K562 (cell line): ENCODE data around the gene KLHL22. TPM values are rescaled to one million over a fixed set of nuclear protein-coding genes. Genes with fewer than 3 reads are reported as not detected.

ENCODE experiments used
- RBM25 ChIP-seq: fragments of 200-400 bp; formaldehyde crosslinking; IDR thresholded peaks from 2 replicates; pipeline ENCODE4 v1.6.1; 2018; ENCODE audit warnings: low read length, low read depth, moderate library complexity; ENCODE audit not compliant: severe bottlenecking
- REST ChIP-seq, 2 experiments: fragments of 450-650 bp; formaldehyde crosslinking in 1 of 2; IDR thresholded peaks; 2 replicates each; pipeline versions ENCODE4 v1.4.0 to v1.6.1; 2014 to 2020; ENCODE audit warnings: mild to moderate bottlenecking in 2 of 2, borderline replicate concordance in 1 of 2, low read depth in 1 of 2
- SMARCE1 ChIP-seq: fragments of 450-650 bp; IDR thresholded peaks from 2 replicates; pipeline ENCODE4 v1.7.1; 2016; ENCODE audit warnings: mild to moderate bottlenecking
- SPI1 ChIP-seq: IDR thresholded peaks from 2 replicates; pipeline ENCODE4 v1.6.1; 2011; ENCODE audit warnings: low read depth, low read length, control low read depth, borderline replicate concordance
- TCFL5 ChIP-seq: fragments of 250-450 bp; sonication (Bioruptor Pico); conservative IDR thresholded peaks from 2 replicates; pipeline ENCODE4 v1.6.1; 2021; ENCODE audit warnings: mild to moderate bottlenecking, moderate library complexity, matching md5 sums
- THAP12 ChIP-seq: fragments of 250-450 bp; sonication (Bioruptor Pico); IDR thresholded peaks from 2 replicates; pipeline ENCODE4 v1.9.0; 2021; ENCODE audit warnings: mild to moderate bottlenecking, inconsistent platforms
- YY1 ChIP-seq, 3 experiments: IDR thresholded peaks; 2 replicates each; pipeline ENCODE4 v1.6.1; 2011; ENCODE audit warnings: low read length in 2 of 3, mild to moderate bottlenecking in 2 of 3, moderate library complexity in 2 of 3, borderline replicate concordance in 1 of 3, control low read depth in 1 of 3, low read depth in 1 of 3; ENCODE audit not compliant: insufficient read depth in 3 of 3, insufficient replicate concordance in 2 of 3, control insufficient read depth in 1 of 3, insufficient read length in 1 of 3; ENCODE audit errors: extremely low read depth in 1 of 3
- polyA plus RNA-seq, 8 experiments: library from polyadenylated mRNA; depleted of rRNA in 4 of 8; stranded (reverse) in 5 of 8; unstranded in 3 of 8; fragments of >200 nt; fragmentation: Nextera tagmentation in 2 of 8; fragmentation: Illumina TruSeq in 1 of 8; extraction: Ambion mirVana in 2 of 8; extraction: Trizol in 1 of 8; gene quantifications; 2 replicates each; pipeline versions ENCODE4 v1.2.1 to v1.2.3, GENCODE V29; 2011 to 2014; ENCODE audit warnings: inconsistent platforms in 1 of 8, missing spikeins in 1 of 8
- total RNA-seq, 7 experiments: library from RNA; depleted of rRNA in 6 of 7; stranded (reverse); fragments of >200 nt in 6 of 7; fragmentation: Illumina TruSeq in 2 of 7; extraction: Trizol in 2 of 7; gene quantifications; 2 replicates each; pipeline versions ENCODE4 v1.2.1 to v1.2.3, GENCODE V29; 2011 to 2021; ENCODE audit warnings: low replicate concordance in 1 of 7
- TF ChIP-seq, protein P1 (sequence below): fragments of 150-350 bp; IDR thresholded peaks from 2 replicates; pipeline ENCODE4 v1.6.1; 2014; ENCODE audit warnings: low read depth, mild to moderate bottlenecking, low read length, borderline replicate concordance
- TF ChIP-seq, protein P2 (sequence below): fragments of 450-650 bp; formaldehyde crosslinking; IDR thresholded peaks from 2 replicates; pipeline ENCODE4 v1.4.0; 2022; ENCODE audit warnings: missing genetic modification characterization

KLHL22 gene
- total and polyA plus RNA-seq, 9 of the 15 experiments (the other 6 are each of a cell fraction or from before 2014, with no cell fraction given): 1.3 to 25.6 (median 15.2) TPM

DNA sequence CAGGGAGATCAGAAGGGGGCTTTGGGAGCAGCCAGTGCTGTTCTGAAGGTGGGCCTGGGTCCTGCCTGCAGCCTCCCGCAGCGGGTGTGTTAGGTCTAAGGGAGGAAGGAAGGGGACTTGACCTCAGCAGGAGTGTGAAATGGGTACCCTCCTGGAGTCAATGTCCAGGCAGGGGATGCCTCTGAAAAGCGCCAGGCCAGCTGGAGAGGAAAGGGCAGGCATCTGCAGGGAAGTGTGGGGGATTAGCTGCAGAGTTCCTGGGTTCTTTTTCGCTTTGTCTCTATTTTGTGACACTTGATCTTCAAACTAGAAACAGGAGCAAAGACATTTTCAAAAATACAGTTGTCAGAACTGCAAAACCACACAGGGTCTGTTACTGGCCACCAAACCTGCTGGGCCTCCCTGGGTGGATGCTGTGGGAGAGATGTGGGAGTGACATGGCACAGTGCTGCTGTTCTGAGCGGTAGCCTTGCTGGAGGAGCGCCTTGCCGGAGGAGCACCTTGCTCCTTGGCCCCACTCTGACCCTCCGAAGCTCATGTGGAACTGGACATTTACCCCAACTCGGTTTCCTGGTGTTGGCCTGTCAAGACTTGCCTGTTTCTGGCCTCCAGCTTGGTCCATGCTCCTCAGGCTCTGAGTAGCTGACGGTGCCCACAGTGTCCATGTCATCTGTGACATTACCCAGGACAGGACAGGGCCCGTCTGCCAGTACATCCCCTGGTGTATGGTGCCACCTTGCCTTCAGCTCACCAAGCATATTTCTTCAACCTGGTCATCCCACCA, 37.7 kb upstream of the KLHL22 start (continued):
- TF ChIP-seq, protein P1, sequence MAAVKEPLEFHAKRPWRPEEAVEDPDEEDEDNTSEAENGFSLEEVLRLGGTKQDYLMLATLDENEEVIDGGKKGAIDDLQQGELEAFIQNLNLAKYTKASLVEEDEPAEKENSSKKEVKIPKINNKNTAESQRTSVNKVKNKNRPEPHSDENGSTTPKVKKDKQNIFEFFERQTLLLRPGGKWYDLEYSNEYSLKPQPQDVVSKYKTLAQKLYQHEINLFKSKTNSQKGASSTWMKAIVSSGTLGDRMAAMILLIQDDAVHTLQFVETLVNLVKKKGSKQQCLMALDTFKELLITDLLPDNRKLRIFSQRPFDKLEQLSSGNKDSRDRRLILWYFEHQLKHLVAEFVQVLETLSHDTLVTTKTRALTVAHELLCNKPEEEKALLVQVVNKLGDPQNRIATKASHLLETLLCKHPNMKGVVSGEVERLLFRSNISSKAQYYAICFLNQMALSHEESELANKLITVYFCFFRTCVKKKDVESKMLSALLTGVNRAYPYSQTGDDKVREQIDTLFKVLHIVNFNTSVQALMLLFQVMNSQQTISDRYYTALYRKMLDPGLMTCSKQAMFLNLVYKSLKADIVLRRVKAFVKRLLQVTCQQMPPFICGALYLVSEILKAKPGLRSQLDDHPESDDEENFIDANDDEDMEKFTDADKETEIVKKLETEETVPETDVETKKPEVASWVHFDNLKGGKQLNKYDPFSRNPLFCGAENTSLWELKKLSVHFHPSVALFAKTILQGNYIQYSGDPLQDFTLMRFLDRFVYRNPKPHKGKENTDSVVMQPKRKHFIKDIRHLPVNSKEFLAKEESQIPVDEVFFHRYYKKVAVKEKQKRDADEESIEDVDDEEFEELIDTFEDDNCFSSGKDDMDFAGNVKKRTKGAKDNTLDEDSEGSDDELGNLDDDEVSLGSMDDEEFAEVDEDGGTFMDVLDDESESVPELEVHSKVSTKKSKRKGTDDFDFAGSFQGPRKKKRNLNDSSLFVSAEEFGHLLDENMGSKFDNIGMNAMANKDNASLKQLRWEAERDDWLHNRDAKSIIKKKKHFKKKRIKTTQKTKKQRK: no peak
- TF ChIP-seq RBM25: no peak
- TF ChIP-seq, protein P2, sequence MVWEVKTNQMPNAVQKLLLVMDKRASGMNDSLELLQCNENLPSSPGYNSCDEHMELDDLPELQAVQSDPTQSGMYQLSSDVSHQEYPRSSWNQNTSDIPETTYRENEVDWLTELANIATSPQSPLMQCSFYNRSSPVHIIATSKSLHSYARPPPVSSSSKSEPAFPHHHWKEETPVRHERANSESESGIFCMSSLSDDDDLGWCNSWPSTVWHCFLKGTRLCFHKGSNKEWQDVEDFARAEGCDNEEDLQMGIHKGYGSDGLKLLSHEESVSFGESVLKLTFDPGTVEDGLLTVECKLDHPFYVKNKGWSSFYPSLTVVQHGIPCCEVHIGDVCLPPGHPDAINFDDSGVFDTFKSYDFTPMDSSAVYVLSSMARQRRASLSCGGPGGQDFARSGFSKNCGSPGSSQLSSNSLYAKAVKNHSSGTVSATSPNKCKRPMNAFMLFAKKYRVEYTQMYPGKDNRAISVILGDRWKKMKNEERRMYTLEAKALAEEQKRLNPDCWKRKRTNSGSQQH (CRISPR knock-in tag): no peak
- no peak for TF ChIP-seq SMARCE1
- no peak for TF ChIP-seq REST (IDR thresholded peaks at IDR 0.05; ENCODE audit: borderline replicate concordance)
- no peak; the same call in 1 of the 2 replicates for TF ChIP-seq REST (CRISPR knock-in tag; IDR thresholded peaks at IDR 0.05; ENCODE audit: low read depth)
- no peak for TF ChIP-seq SPI1
- no peak for TF ChIP-seq TCFL5
- TF ChIP-seq YY1 (IDR thresholded peaks at IDR 0.05; ENCODE audit: borderline replicate concordance in 1 of 3, control insufficient read depth in 1 of 3, extremely low read depth in 1 of 3, insufficient read depth in 3 of 3, insufficient read length in 1 of 3, insufficient replicate concordance in 2 of 3, low read depth in 1 of 3, low read length in 2 of 3): peak in 1 of 3 experiments; percentile 24
- no peak for TF ChIP-seq THAP12
